ENCODE data around the gene CD3D. TPM values are rescaled to one million over a fixed set of nuclear protein-coding genes. Genes with fewer than 3 reads are reported as not detected.

The CD3D gene
- not detected in 2 replicates for total RNA-seq

GRCh38 chr11:118342503-118343161, at the start of gene CD3D:
TSS of gene CD3D (minus strand) at chr11:118342705. CDS start at chr11:118342607, 98 bp downstream.

GRCh38 chr11:118359295-118359958, 16.9 kb upstream of the CD3D start, which contains the start of gene UBE4A:
TSS of gene UBE4A (plus strand) at chr11:118359600. CDS start at chr11:118365081, 5,481 bp downstream.

GRCh38 chr11:118343981-118344515, 1.5 kb upstream of the CD3D start, which contains the start of gene CD3G:
TSS of gene CD3G (plus strand) at chr11:118344344. CDS start at chr11:118344424, 80 bp downstream.

GRCh38 chr11:118304568-118305248, 37.8 kb downstream of the CD3D start, which contains the start of gene CD3E:
TSS of gene CD3E (plus strand) at chr11:118304730. CDS start at chr11:118304953, 223 bp downstream.

Other genes starting within 250 kb of the CD3D start
- gene SCN4B, start 189.9 kb downstream of the CD3D start, total RNA-seq = 0.39 and 0.56 TPM in 2 replicates
- under 0.01 and 0.48 TPM in 2 replicates for gene SCN2B, start 166.1 kb downstream of the CD3D start, total RNA-seq
- gene JAML, start 117.7 kb downstream of the CD3D start, total RNA-seq = not detected in 2 replicates
- 0.08 and 1.9 TPM in 2 replicates for gene MPZL3, start 90.3 kb downstream of the CD3D start, total RNA-seq
- 0.24 and 0.65 TPM in 2 replicates for gene MPZL2, start 78.4 kb downstream of the CD3D start, total RNA-seq
- not detected in 2 replicates for gene CD3E, start 38.0 kb downstream of the CD3D start, total RNA-seq
- not detected in 2 replicates for gene CD3G, start 1.6 kb upstream of the CD3D start, total RNA-seq
- gene UBE4A, start 16.9 kb upstream of the CD3D start, total RNA-seq = 34.5 and 37.0 TPM in 2 replicates
- gene ATP5MG, start 58.9 kb upstream of the CD3D start, total RNA-seq = 49.4 and 54.7 TPM in 2 replicates
- gene KMT2A, start 93.8 kb upstream of the CD3D start, total RNA-seq = 20.0 and 30.0 TPM in 2 replicates
- 1.2 TPM in 1 of 2 replicates, not detected in the other for gene TTC36, start 184.8 kb upstream of the CD3D start, total RNA-seq
- 25.3 and 39.0 TPM in 2 replicates for gene TMEM25, start 188.5 kb upstream of the CD3D start, total RNA-seq
- 18.0 and 29.6 TPM in 2 replicates for gene IFT46, start 223.2 kb upstream of the CD3D start, total RNA-seq
- 158 and 164 TPM in 2 replicates for gene ARCN1, start 229.7 kb upstream of the CD3D start, total RNA-seq

Measured in epithelial cell of alveolus of lung (primary cell).